Endometrial microvascular endothelial cells (primary cell): ENCODE results near the gene PTPRH. TPM values are rescaled to one million over a fixed set of nuclear protein-coding genes. Genes with fewer than 3 reads are reported as not detected.
"Not testable (repeated sequence)": the region's sequence is repeated elsewhere in the genome, so short reads cannot be mapped to it uniquely, and the experiment has no call there.

Experiments used
- in situ Hi-C: cut with HindIII; loops from 2 replicates; pipeline ENCODE4 v1.10.0; 2017; ENCODE audit warnings: low sequenced_read_pairs, low pct_unique_long_range_greater_than_20kb; ENCODE audit errors: inconsistent ontology term
- total RNA-seq: library from RNA; depleted of rRNA; stranded (reverse); fragments of >200 nt; gene quantifications from one replicate; pipeline ENCODE4 v1.2.3, GENCODE V29; 2015; ENCODE audit errors: inconsistent ontology term

Gene PTPRH
- total RNA-seq, 1 donor from 2014 or later: 1.9 TPM

- in situ Hi-C loops: no loop called here
Observed at GRCh38 chr19:55228015-55228391, 18.7 kb upstream of the PTPRH start.

GRCh38 chr19:55227241-55228014 lies 18.1 kb upstream of the PTPRH start:
- in situ Hi-C loops: no loop called here

DNA sequence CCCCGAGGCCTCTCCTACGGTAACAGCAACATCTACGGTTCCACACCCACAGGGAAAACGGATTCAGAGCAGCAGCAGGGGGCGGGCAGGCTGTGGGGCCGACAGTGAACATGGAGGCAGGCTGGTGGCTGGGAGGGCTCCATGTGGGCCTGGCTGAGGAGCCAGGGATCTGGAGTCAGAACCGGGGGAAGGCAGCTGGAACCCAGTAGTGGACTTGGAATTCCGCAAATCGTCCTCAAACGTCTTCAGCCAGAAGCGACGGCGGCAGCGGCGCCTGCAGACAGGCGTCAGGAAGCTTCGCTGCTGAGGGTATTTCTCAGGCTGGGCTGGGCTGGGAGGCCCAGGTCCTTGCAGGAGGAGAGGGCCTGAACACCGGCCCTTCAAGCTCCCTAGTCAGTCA lies 17.5 kb upstream of the PTPRH start:
- in situ Hi-C loops: no loop called here

DNA sequence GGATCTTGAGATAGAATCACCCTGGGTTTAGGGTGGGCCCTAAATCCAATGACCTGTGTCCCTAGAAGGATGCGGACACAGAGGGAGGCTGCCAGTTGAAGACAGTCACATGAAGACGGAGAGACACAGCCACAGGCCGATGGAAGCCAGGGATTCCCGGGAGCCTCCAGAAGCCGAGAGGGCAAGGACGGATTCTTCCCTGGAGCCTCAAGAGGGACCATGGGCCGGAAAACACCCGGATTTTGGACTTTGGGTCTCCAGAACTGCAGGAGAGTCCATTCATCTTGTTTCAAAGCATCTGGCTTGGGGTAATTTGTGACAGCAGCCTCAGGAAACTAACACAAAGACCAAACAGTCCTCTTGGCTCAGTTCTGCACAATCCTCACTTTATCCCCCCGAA lies 17.0 kb upstream of the PTPRH start:
- in situ Hi-C loops: no loop called here

DNA sequence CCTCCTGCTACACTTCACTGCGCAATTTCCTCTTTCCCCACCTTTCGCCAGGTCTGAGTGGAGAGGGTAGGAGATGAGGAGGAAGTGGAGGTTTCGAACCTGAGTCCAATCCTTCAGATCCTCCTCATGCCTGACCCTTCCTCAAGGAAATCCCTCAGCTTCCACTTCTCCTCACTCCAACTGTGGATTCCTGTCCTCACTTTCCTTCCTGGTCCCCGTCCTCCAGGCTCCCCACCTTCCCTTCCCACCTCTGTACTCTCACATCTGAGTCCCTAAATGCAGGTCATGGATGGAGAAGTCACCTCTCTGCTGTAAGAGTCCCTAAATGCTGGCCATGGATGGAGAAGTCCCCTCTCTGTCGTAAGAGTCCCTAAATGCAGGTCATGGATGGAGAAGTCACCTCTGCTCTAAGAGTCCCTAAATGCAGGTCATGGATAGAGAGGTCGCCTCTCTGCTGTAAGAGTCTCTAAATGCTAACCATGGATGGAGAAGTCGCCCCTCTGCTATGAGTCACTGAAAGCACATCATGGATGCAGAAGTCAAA lies 16.2 kb upstream of the PTPRH start:
- in situ Hi-C loops: no loop called here

DNA sequence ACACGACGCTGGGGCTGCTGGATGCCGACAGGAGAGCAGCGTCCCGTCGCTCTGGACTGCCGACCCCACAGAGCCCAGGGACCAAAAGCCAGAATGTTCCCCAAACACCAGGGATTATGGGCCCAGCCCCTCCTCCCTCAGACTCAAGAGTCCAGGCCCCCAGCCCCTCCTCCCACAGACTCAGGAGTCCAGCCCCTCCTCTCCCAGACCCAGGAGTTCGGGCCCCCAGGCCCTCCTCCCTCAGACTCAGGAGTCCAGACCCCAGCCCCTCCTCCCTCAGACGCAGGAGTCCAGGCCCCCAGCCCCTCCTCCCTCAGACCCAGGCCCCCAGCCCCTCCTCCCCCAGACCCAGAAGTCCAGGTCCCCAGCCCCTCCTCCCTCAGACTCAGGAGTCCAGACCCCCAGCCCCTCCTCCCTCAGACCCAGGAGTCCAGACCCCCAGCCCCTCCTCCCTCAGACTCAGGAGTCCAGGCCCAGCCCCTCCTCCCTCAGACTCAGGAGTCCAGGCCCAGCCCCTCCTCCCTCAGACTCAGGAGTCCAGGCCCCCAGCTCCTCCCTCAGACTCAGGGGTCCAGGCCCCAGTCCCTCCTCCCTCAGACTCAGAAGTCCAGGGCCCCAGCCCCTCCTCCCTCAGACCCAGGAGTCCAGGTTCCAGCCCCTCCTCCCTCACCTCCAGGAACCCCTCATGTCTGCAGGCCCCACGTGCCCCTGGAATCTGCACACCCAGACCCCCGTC lies 15.5 kb upstream of the PTPRH start:
- in situ Hi-C loops: not testable (repeated sequence)

- in situ Hi-C loops: no loop called here
Observed at GRCh38 chr19:55224038-55224665, 14.9 kb upstream of the PTPRH start.

DNA sequence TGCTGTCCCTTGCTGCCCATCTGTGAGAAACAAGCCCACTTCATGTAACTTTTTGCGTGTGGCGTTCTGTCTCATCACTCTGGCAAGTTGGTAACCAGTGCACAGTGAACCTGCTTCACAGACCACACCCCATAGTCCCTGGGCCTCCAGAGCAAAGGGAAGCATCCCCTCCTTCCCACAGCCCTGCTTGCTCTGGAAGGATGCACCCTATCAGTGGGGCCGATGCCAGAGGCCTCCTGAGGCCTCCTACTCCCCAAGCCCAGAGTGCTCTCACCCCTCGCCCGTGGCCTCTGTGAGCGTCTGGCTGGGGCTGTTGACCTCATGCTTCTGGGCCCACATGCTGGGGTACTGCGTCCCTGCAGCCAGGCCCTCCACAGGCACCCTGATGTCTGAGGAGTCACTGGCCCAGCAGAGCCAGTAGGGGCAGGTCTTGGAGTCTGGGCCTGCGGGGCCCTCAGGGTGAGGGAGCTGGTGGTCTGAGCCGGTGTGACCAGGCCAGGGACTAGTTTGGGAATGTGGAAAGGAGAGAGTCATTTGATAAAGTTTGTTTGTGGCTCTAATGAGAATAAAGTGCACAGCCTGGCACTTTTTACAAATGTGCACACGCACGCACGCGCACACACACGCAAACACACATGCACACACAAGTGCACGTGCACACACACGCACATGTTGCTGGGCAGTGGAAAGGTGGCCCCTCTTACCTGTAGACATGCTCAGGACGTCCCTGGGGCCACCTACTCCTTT lies 14.2 kb upstream of the PTPRH start:
- in situ Hi-C loops: no loop called here

DNA sequence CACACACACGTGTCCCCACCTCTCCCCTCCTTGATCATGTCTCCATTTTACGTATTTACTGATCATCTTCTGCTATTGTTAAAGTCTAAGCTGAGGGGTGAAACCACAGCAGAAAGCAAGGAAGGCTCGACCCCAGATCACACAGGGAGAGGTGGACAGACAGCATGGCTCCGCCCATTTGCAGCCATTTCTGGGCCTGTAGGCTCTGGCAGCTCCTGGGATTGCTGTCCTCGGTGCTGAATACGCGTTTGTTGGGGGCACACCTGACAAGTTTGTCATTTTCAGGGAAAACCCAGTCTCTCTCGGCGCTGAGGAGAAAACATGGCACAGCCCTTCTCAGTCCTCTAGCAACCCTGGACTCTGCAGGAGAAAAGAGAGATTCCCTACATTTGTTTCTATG lies 11.2 kb upstream of the PTPRH start:
- in situ Hi-C loops: no loop called here

DNA sequence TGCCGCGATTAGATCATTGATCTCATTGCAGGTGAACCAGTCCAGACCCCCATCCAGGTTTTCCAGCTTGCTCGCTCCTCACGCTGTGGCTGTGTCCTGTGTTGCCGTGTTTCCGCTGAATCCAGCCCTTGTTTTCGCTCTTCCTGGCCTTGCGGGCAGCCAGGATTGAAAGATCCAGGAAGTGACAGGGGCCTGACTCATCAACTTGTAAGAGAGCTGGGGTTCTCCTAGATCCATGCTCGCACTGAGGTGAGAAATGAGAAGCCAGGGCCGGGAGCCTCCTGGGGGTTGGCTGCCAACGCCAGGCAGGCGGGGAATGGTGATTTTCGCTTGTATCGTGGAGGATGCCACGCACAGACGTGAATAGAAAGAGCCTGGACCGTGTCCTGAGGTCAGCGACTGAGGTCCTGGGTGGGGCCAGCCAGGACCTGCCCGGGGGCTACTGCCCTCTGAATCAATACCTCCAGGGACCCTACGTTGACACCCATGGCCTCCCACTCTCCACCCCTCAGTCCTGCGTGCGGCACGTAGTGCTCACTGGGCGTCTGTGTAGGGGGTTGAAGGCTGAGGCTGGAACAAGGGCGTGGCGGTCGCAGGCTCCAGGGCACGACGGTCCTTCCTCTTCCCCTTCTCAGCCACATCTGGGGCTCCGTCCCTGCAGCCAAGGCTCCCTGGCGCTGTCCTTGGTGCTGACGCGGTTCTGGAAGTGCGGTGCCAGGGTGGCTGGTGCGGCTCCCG lies 7.3 kb upstream of the PTPRH start:
- in situ Hi-C loops: no loop called here

DNA sequence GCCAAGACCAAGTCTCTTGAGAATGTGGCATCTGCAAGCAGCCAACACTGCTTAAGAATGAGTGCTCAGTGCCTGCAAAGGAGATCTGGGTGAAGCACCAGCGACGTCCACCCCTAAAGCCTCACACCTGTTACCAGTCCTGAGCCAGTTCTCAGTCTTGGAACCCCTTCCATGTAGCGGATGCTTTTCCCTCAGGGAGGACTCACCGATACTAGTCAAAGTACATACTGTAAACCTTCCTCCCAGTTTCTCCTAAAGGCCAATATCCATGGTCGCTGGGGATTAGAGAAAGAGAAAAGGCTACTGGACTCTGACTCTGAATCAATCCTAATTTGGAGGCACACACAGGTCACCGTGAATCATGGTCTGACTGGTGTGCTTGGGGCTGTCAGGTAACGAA lies 4.2 kb upstream of the PTPRH start:
- in situ Hi-C loops: no loop called here

DNA sequence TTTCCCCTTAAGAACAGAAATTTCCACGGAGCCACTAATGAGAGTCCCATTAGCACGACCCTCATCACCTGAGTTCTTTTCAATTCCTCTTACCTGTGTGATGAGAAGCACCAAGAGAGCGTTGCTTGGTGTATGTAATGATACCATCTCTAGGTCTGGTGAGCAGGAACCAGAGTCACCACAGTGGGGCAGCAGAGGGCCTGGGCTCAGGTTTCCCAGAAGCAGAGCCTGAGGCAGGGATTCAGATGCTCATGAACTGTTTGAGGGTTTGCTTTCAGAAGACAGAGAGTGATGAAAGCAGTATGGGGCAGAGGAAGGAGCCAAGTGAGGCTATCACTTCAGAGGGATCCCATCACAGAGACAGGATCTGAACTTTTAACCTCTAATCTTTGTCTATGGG lies 3.1 kb upstream of the PTPRH start:
- in situ Hi-C loops: no loop called here

DNA sequence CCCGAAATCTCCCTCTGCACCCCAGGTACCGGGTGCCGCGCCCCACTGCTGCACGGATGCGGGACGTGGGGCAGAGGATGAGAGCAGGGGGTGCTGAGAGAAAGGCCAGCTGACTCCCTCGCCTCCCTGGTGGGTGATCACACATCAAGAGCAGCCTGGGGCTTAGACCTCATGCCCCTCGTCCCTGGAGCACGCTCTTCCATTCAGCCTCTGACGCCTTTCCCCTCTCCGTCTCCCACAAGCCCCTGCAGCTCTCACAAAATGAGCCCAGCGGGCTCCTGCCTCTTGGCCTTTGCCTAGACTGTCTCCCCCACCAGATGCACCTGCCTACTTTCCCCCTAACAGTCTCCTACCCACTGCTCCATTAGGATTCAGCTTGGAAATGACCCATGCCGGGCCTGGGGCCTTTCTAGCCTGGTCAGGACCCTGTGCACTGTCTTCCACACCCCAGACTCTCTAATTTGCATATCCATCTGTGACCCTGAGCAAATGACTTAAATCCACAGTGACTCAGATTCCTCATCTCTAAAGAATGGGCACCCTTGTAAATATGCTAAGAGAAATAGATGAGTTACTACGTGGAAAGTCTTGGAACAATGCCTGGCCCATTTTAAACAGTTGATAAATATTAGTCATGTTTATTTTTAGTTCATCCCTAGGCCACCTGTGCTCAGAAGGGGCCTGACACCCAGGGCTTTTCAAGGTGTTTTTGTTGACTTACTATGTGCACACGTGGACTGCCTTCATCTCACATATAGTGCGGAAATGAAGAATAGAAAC lies 582 bp upstream of the PTPRH start:
- in situ Hi-C loops: no loop called here

DNA sequence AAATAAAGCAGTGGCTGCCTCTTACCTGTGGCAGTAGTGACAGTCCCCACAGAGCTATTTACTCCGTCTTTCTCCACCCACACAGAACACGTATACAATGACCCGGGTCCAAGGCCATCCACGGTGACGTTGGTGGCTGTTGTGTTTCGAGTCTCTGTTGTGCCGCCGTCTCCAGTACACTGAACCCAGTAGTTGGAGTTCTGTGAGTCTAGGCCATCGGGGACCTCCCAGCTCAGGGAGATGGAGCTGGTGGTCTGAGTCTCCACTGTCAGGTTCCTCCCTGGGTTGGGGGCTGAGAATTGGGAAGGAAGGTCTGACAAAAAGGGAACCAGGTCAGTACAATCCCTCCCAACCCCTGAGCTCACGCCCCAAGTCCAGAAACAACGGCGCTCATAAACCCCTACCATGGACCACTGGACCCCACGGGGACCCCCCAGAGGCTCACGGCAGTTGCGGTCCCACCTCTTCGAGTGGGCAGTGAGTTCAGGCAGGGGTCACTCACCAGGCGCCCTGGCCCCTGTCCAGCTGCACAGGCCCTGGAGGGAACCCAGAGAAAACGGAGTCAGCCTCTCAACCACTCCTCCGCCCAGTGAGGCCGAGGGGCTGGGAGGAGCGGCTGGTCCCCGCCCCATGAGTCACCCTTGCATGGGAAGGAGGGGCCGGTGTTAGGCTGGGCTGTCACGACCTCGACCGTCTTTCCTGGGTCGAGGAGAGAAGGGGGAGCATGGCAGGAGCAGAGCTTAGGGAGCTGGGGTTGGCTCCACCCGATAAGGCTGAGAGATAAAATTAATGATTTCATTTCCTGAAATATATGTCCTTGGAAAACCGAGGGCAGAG lies 2.4 kb downstream of the PTPRH start:
- in situ Hi-C loops: no loop called here

GRCh38 chr19:55202199-55202598 lies 7.1 kb downstream of the PTPRH start:
- in situ Hi-C loops: not testable (repeated sequence)

- in situ Hi-C loops: no loop called here
Observed at GRCh38 chr19:55199620-55200204, 9.6 kb downstream of the PTPRH start.

- in situ Hi-C loops: no loop called here
Observed at GRCh38 chr19:55198651-55199050, 10.7 kb downstream of the PTPRH start.
